RWPE2 (cell line): ENCODE data around the gene SKI.

Source experiments
- ATAC-seq: fragments of 200-7000 bp; cut with Tn5 transposase; 3 replicates; pipeline ENCODE4 v1.9.1; 2021; ENCODE audit warnings: low read depth
- DNase-seq: peaks from one replicate; pipeline ENCODE4 v3.0.0-alpha.2; 2020; ENCODE audit warnings: low spot score
- H3K27ac ChIP-seq: fragments of 450-650 bp; 2 replicates; pipeline ENCODE4 v1.5.1; 2017; ENCODE audit warnings: mild to moderate bottlenecking; ENCODE audit not compliant: poor library complexity, severe bottlenecking
- H3K27me3 ChIP-seq: fragments of 250-450 bp; sonication (Bioruptor Pico); 2 replicates; pipeline ENCODE4 v1.5.1; 2021; ENCODE audit warnings: mild to moderate bottlenecking, moderate library complexity; ENCODE audit not compliant: insufficient read depth, poor library complexity, severe bottlenecking
- H3K36me3 ChIP-seq: fragments of 250-450 bp; sonication (Bioruptor Pico); 2 replicates; pipeline ENCODE4 v1.5.1; 2020; ENCODE audit warnings: low read depth, mild to moderate bottlenecking, moderate library complexity
- H3K4me1 ChIP-seq: fragments of 250-450 bp; sonication (Bioruptor Pico); 2 replicates; pipeline ENCODE4 v1.5.1; 2021; ENCODE audit warnings: mild to moderate bottlenecking, moderate library complexity; ENCODE audit not compliant: insufficient read depth, poor library complexity, severe bottlenecking
- H3K4me3 ChIP-seq: fragments of 250-450 bp; sonication (Bioruptor Pico); 2 replicates; pipeline ENCODE4 v1.5.1; 2021; ENCODE audit warnings: mild to moderate bottlenecking, moderate library complexity; ENCODE audit not compliant: severe bottlenecking
- H3K9me3 ChIP-seq: fragments of 250-450 bp; sonication (Bioruptor Pico); 2 replicates; pipeline ENCODE4 v1.5.1; 2021; ENCODE audit warnings: mild to moderate bottlenecking, moderate library complexity; ENCODE audit not compliant: severe bottlenecking
- TF ChIP-seq, protein P1 (sequence below): fragments of 450-650 bp; IDR thresholded peaks from one replicate; pipeline ENCODE4 v1.5.1; 2017; ENCODE audit warnings: mild to moderate bottlenecking, moderate library complexity; ENCODE audit not compliant: poor library complexity, severe bottlenecking

SKI gene

DNA sequence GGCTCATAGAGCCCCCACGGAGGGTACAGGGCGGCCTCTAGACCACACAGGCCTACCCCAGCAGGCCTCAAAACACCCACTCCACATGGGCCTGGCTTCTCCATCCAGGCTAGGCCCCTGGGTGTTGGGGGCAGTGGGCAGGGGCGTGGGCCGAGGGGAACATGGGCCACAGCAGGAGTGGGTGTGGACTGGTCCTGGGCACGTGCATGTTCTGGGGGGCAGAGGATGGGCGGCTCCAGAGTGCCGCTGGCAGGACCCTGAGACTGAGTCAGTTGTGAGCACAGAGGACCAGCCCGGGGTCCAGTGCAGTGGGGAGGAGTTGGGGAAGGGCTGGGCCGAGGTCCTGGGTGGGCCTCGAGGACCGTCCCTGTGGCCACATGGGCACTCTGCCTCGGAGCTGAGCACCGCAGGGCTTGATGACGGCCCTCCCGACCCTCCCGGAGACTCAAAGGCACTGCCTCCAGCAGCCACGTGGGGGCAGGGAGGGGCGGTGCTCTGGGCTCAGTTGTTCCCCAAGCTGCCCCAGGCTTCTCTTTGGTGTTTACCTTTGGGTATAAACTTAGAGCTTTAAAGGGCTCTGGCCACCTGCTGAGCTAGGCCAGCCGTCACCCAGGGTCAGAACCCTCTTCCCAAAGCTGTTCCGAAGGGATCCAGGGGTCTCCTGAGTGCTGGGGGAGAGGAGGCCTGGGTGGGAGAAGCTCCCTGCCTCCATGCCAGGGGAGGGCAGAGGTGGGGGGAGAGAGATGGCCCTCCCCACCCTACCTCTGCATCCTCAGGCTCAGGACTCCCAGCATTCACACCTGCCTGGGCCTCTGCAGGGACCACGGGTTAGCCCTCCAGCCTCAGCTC is 83.3 kb downstream of the SKI start:
- ATAC-seq (peak; percentile 57), DNase-seq (no peak)
- TF ChIP-seq, protein P1, sequence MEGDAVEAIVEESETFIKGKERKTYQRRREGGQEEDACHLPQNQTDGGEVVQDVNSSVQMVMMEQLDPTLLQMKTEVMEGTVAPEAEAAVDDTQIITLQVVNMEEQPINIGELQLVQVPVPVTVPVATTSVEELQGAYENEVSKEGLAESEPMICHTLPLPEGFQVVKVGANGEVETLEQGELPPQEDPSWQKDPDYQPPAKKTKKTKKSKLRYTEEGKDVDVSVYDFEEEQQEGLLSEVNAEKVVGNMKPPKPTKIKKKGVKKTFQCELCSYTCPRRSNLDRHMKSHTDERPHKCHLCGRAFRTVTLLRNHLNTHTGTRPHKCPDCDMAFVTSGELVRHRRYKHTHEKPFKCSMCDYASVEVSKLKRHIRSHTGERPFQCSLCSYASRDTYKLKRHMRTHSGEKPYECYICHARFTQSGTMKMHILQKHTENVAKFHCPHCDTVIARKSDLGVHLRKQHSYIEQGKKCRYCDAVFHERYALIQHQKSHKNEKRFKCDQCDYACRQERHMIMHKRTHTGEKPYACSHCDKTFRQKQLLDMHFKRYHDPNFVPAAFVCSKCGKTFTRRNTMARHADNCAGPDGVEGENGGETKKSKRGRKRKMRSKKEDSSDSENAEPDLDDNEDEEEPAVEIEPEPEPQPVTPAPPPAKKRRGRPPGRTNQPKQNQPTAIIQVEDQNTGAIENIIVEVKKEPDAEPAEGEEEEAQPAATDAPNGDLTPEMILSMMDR: peak; percentile 25
- H3K4me1 ChIP-seq: no peaks in the 10 kb centered on the region
- H3K9me3 ChIP-seq: no peaks in the 10 kb centered on the region
- no peaks in the 10 kb centered on the region for H3K27me3 ChIP-seq
- peaks cover 17% of the 10 kb centered on the region for H3K36me3 ChIP-seq
- peak overlapping the region; percentile 34 for H3K27ac ChIP-seq
- H3K4me3 ChIP-seq: no peak overlapping the region

DNA sequence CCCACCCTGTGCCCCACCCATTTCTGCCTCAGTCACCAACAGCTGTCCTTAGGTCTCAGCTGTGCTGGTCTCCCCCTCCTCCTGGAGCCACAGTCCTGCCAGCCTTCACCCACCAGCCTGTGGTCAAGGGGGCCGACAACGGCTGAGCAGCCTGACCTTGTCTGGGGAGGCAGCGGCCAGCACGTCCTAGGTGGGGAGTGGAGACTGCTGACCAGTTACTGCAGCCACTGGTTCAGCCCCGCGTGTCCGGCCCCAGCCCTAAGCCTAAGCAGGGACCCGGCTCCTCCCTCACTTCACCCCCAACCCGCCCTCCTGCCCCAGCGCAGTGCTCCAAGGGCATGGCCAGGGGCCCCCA is 84.0 kb downstream of the SKI start:
- DNase-seq: no peak
- no peak overlapping the region for H3K4me3 ChIP-seq
- peaks cover 14% of the 10 kb centered on the region for H3K36me3 ChIP-seq
- TF ChIP-seq, protein P1: no peak
- no peaks in the 10 kb centered on the region for H3K4me1 ChIP-seq
- H3K9me3 ChIP-seq: no peaks in the 10 kb centered on the region
- H3K27me3 ChIP-seq: no peaks in the 10 kb centered on the region
- peak overlapping the region; percentile 34 for H3K27ac ChIP-seq
- no peak for ATAC-seq

DNA sequence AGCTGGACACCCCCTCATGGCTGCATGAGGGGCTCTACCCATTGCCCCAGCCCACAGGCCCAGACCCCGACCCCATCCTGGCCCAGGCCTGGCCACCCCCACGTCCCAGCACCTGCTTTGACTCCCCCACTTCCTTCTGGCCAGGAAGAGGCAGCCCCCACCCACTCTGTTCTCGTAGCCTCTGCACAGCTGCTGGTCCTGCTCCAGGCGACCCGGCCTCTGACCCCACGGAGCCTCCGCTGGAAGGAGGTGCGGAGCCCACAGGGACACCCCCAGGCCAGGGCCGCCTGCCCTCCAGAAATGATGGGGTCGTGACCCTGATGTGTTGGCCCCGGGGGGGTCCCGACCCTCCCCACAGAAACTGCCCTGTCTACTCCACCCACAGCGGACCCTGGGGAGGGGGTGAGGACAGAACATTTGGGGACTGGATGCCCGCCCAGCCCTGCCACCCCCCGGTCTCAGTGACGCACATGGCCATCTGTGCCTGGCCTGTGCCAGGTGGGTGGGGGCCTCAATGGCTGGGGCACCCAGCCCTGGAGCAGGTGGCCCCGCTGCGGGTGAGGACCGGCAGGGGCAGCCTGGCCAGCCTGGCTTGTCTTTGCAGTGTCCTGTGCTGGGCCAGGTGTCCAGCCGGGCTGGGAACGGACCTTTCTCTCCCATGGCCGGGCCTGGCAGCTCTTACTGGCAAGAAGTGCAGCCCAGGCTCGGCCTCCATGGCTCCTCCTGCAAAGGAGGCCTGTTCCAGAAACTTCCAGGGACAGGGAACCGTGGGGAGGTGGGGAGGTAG is 84.6 kb downstream of the SKI start:
- no peaks in the 10 kb centered on the region for H3K9me3 ChIP-seq
- no peaks in the 10 kb centered on the region for H3K27me3 ChIP-seq
- peaks cover 8% of the 10 kb centered on the region for H3K36me3 ChIP-seq
- H3K27ac ChIP-seq: peak overlapping the region; percentile 71
- ATAC-seq: no peak
- TF ChIP-seq, protein P1: no peak
- H3K4me1 ChIP-seq: no peaks in the 10 kb centered on the region
- H3K4me3 ChIP-seq: no peak overlapping the region
- no peak for DNase-seq

- Histone ChIP-seq H3K27me3 (no peaks in the 10 kb centered on the region), H3K4me3 (peak overlapping the region; percentile 36), H3K9me3 (no peaks in the 10 kb centered on the region), H3K4me1 (no peaks in the 10 kb centered on the region), H3K27ac (peak overlapping the region; percentile 71), H3K36me3 (peaks cover 3% of the 10 kb centered on the region; the same call in 1 of the 2 replicates)
- TF ChIP-seq, protein P1: no peak
- ATAC-seq (no peak), DNase-seq (no peak)
Observed at GRCh38 chr1:2313651-2314261, 85.6 kb downstream of the SKI start.
